Activated CD8-positive, alpha-beta memory T cell treated with anti-CD3 and anti-CD28 coated beads, Interleukin-2, amount 10 ng/mL, durations not matched to agents 7 days and 5 days (primary cell): ENCODE data around the gene CAPN12. TPM values are rescaled to one million over a fixed set of nuclear protein-coding genes. Genes with fewer than 3 reads are reported as not detected.
"Not testable (repeated sequence)": the region's sequence is repeated elsewhere in the genome, so short reads cannot be mapped to it uniquely, and the experiment has no call there.

Experiments used
- ATAC-seq: fragments of 150-1000 bp; cut with Tn5 transposase; one replicate; pipeline ENCODE4 v1.10.0; 2021; ENCODE audit warnings: moderate library complexity
- CTCF ChIA-PET: fragments of 350-600 bp; sonication (Branson Sonifier 250); formaldehyde crosslinking; loops from one replicate; lab custom pipeline; 2021; ENCODE audit warnings: antibody characterized with exemption; lab: Charles Lee
- DNase-seq: peaks from one replicate; pipeline ENCODE4 v3.0.0-alpha.2; 2020
- H3K27ac Mint-ChIP-seq: one replicate; pipeline ENCODE4 v1.8.0; 2021; ENCODE audit warnings: mild to moderate bottlenecking, mixed read lengths
- H3K27me3 Mint-ChIP-seq: one replicate; pipeline ENCODE4 v1.8.0; 2021; ENCODE audit warnings: mixed read lengths
- H3K36me3 Mint-ChIP-seq: one replicate; pipeline ENCODE4 v1.8.0; 2021; ENCODE audit warnings: mild to moderate bottlenecking, mixed read lengths
- H3K4me1 Mint-ChIP-seq: one replicate; pipeline ENCODE4 v1.8.0; 2021; ENCODE audit warnings: mixed read lengths
- H3K4me3 Mint-ChIP-seq: one replicate; pipeline ENCODE4 v1.8.0; 2021; ENCODE audit warnings: mild to moderate bottlenecking, moderate library complexity, mixed read lengths
- H3K9me3 Mint-ChIP-seq: one replicate; pipeline ENCODE4 v1.8.0; 2022; ENCODE audit warnings: low read depth, mixed read lengths
- total RNA-seq, 2 experiments: library from RNA; stranded (reverse); gene quantifications; one replicate each; pipeline ENCODE4 v1.2.3, GENCODE V29; 2021

Gene CAPN12
- total RNA-seq, 2 experiments from 2014 or later, result 8.4 to 17.5 TPM

DNA sequence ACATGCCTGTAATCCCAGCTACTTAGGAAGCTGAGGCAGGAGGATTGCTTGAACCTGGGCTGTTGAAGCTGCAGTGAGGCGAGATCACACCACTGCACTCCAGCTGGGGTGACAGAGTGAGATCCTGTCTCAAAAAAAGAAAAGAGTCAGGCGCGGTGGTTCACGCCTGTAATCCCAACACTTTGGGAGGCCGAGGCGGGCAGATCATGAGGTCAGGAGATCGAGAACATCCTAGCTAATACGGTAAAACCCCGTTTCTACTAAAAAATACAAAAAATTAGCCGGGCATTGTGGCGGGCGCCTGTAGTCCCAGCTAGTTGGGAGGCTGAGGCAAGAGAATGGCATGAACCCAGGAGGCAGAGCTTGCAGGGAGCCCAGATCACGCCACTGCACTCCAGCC lies 37.9 kb upstream of the CAPN12 start:
- not testable (repeated sequence) for H3K36me3 Mint-ChIP-seq, DNase-seq, H3K4me1 Mint-ChIP-seq, H3K27ac Mint-ChIP-seq, H3K9me3 Mint-ChIP-seq, H3K4me3 Mint-ChIP-seq, ATAC-seq
- CTCF ChIA-PET, result interaction anchor here (1.2 kb wide), 2 partner anchors 13 to 32 kb away, joined by 3 read pairs; no protein-coding TSS in a partner anchor
- peaks cover 23% of the 10 kb centered on the region for H3K27me3 Mint-ChIP-seq

DNA sequence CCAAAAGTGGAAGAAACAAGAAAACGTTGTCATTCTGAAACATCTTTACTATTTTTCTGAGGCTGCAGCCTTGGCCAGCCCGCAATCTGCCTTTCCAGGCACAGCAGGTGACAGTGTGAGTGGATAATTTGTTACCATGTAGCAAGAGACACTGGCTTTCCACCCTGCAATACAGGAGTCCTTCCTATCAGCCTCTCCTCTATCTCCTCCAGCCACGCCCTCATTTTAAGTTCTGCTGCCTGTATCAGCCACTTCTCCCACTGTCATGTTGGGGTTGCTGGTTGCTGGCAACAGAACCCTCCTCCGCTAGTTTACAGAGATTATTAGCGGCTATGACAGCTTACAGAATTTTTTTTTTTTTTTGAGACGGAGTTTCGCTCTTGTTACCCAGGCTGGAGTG lies 36.8 kb upstream of the CAPN12 start:
- Mint-ChIP-seq H3K9me3 (no peaks in the 10 kb centered on the region), H3K36me3 (no peaks in the 10 kb centered on the region), H3K4me1 (peaks cover 5% of the 10 kb centered on the region), H3K27me3 (peaks cover 23% of the 10 kb centered on the region), H3K27ac (no peak overlapping the region), H3K4me3 (no peak overlapping the region)
- DNase-seq, result no peak
- CTCF ChIA-PET, result no interaction called here
- ATAC-seq, result no peak

DNA sequence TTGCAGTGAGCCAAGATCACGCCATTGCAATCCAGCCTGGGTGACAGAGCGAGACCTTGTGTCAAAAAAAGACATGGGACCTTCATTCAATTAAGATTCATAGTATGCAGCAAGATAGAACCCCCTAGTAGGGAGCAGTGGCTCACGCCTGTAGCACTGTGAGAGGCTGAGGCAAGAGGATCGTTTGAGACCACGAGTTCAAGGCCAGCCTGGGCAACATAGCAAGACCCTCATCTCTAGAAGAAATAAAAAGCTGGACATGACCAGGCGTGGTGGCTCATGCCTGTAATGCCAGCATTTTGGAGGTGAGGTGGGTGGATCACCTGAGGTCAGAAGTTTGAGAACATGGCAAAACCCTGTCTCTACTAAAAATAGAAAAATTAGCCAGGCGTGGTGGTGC lies 36.2 kb upstream of the CAPN12 start:
- no peak for DNase-seq
- Mint-ChIP-seq H3K9me3 (no peaks in the 10 kb centered on the region), H3K27me3 (peaks cover 23% of the 10 kb centered on the region), H3K36me3 (no peaks in the 10 kb centered on the region), H3K4me1 (peaks cover 6% of the 10 kb centered on the region), H3K27ac (no peak overlapping the region), H3K4me3 (no peak overlapping the region)
- no peak for ATAC-seq
- CTCF ChIA-PET, result no interaction called here

DNA sequence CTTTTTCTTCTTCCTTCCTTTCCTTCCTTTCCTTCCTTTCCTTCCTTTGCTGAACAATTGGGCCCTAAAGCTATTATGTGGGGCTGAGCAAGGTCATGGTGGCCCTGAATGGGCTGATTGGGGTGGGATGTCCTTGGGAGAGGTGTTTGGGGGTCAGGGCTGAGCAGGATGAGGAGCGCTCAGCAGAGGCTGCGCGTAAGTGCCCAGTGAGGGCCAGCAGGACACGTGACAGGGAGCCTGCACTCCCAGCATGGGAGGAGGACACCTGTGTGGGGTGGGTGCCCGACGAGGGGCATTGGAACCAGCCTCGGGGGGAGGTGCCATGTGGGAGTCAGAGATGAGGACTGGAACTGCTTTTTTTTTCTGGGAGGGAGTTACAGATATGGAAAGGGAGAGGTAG lies 34.5 kb upstream of the CAPN12 start:
- no peak for ATAC-seq
- CTCF ChIA-PET, result no interaction called here

DNA sequence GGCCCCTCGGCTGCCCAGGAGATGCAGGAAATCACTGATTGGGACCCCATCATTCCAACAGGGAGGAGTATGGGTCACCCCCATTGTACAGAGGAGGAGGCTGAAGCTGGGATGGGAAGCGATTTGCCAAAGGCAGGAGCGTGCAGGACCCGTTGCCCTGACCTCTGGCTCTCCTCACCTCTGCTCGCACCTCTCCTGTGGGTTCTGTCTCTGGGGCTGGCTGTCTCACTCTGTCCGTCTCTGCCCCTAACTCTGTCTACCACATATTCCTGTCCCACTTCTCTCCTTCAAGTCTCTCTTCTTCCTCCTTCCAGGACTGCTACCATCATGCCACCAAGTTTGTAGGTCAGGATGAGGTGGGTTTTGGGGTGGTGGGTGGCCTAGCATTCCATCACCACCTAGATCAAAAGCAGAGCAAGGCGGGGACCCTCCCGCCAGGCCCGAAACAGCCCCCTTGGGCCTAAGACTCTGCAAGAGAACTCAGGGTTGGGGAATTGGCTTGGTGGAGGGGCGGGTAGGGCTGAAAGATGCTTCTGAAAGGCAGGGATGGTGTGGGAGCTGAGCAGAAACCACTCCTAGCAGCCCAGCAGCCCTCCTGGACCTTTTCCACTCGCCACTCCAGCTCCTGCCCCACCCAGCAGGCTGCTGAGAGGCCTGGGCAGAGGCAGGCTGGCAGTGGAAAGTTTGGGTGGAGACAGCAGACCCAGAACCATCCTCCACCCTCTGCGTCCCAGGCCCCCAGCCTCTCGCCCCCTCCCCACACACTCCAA lies 30.1 kb upstream of the CAPN12 start:
- Mint-ChIP-seq H3K36me3 (no peaks in the 10 kb centered on the region), H3K9me3 (no peaks in the 10 kb centered on the region), H3K27me3 (peaks cover 4% of the 10 kb centered on the region), H3K4me1 (peaks cover 8% of the 10 kb centered on the region), H3K4me3 (no peak overlapping the region), H3K27ac (no peak overlapping the region)
- no peak for DNase-seq
- no peak for ATAC-seq
- CTCF ChIA-PET, result interaction anchor here (1.4 kb wide), 1 partner anchor 25 kb away, joined by 4 read pairs; no protein-coding TSS in a partner anchor

More for the DNA sequence above, 34.5 kb upstream of the CAPN12 start:
- H3K9me3 Mint-ChIP-seq, result no peaks in the 10 kb centered on the region
- H3K4me3 Mint-ChIP-seq, result no peak overlapping the region
- no peak overlapping the region for H3K27ac Mint-ChIP-seq
- no peak for DNase-seq
- peaks cover 6% of the 10 kb centered on the region for H3K4me1 Mint-ChIP-seq
- H3K36me3 Mint-ChIP-seq, result no peaks in the 10 kb centered on the region
- peaks cover 23% of the 10 kb centered on the region for H3K27me3 Mint-ChIP-seq

DNA sequence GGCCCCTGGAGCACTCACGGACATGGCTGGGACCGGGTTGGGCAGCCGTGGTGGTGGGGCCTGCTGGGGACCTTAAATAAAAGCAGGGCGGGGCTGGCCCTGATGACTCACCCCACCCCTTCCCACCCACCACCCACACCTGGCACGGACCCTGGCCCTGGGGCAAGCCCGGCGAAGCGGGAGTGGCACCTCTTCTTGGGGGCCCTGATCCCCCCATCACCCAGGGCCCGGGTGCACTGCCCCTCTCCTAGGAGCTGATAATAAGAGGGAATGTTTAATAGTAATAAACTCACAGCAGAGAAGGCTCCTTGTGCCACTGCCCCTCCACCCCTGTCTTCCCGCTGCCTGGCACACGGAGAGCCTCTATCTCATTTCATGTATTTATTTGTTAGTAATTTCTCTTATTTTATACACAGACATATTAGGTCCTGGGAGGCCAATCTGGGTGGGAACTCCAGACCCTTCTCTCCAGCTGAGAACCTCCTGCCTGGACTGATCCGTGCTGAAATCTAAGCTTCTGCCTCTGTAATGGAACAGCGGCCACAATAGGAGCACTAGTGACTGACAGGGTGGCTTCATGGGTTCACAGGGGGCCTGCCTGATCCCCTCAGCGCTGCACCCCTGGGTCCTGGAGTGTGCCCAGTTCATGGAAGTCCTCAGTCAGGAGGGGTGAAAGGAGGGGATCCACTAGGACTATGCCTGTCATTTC lies 29.3 kb upstream of the CAPN12 start, which contains the start of gene LGALS7:
Gene LGALS7 (minus strand): TSS at position 49 of the 709 bp plus-strand sequence. CDS start 25 bp downstream, at position 24.
- no peak within 1 kb of the TSS for H3K4me3 Mint-ChIP-seq
- H3K9me3 Mint-ChIP-seq, result no peaks in the 10 kb centered on the region
- DNase-seq (no peak), ATAC-seq (no peak)
- H3K36me3 Mint-ChIP-seq, result no peaks in the 10 kb centered on the region
- H3K27ac Mint-ChIP-seq, result no peak within 1 kb of the TSS
- peaks cover under 1% of the 10 kb centered on the region for H3K27me3 Mint-ChIP-seq
- H3K4me1 Mint-ChIP-seq, result peaks cover 11% of the 10 kb centered on the region
- CTCF ChIA-PET, result no interaction called here

DNA sequence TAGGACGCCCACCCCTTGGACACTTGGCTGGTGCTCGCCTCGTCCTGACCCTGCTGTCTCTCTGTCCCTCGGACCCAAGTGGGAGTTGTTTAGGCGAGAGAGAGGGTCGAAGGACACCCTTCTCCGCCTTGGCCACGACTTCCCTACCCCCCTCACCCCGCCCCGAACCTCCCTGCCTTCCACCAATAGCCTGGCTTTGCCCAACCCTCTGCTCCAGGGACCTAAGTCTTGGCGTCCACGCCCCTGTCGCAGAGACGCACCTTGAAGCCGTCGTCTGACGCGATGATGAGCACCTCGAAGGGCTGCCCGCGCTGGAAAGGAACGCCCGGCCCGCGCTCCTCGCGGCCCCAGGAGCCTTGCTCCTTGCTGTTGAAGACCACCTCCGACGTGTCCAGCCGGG lies 27.3 kb upstream of the CAPN12 start:
- H3K9me3 Mint-ChIP-seq, H3K27ac Mint-ChIP-seq, ATAC-seq, H3K27me3 Mint-ChIP-seq, DNase-seq, CTCF ChIA-PET, H3K4me3 Mint-ChIP-seq, H3K36me3 Mint-ChIP-seq: not testable (repeated sequence)
- peaks cover 11% of the 10 kb centered on the region for H3K4me1 Mint-ChIP-seq

DNA sequence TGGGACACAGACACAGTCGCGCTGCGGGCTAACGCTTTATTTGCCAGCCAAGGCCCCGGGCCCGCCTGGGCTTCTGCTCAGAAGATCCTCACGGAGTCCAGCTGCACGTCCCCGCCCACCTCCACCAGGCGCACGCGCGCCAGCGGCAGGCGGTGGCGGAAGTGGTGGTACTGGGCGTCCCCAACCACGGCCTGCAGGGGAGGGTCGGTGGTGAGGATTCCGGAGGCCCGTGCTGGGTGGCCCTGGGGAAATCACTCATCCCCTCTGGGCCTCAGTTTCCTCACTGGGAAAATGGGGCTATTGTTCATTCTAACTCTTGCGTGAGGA lies 26.6 kb upstream of the CAPN12 start:
- not testable (repeated sequence) for H3K27ac Mint-ChIP-seq, DNase-seq, H3K4me3 Mint-ChIP-seq, H3K27me3 Mint-ChIP-seq, H3K9me3 Mint-ChIP-seq, H3K36me3 Mint-ChIP-seq
- CTCF ChIA-PET, result interaction anchor here (1.8 kb wide), 1 partner anchor 107 kb away, joined by 12 read pairs; the partner anchor contains the start of gene RINL
- peaks cover 11% of the 10 kb centered on the region for H3K4me1 Mint-ChIP-seq
- ATAC-seq, result peak; percentile 86

DNA sequence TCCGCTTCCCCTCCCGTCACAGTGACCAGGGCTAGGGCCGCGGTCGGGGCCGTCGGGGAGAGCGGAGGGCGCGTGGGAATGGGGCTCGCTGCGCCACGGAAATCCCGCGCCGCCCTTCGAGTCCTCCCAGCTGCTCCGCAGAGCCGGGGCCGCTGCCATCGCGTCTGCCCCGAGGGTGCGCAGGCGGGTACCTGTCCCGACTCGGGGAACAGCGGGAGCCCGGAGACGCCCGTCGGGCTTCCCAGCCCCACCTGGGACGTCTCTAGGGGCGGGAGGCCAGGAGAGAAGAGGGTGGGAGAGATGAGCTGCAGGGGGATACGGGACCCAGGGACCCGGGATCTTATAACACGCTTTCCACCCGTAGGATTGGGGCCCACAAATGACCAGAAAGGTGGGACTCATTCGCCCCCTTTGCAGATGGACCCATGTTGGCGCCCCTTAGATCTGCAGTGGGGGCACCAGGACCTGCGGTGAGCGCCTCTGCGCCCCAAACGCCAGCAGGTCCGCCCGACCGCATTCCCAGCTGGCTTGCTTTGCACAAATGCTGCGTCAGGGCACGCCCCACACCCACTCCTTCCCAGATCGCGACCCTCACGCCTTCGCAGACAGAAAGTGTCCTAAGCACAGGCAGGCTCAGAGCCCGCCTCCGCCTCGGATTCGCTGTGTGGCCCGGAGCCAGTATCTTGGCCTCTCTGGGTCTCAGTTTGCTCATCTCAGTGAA lies 26.1 kb upstream of the CAPN12 start:
- peaks cover 10% of the 10 kb centered on the region for H3K4me1 Mint-ChIP-seq
- CTCF ChIA-PET, result interaction anchor here (0.9 to 1.8 kb wide), 15 partner anchors 13 to 368 kb away, joined by 3 to 12 read pairs (median 4); partner anchors contain the start of genes ECH1, FAM98C, RINL and SARS2
- H3K27ac Mint-ChIP-seq, H3K27me3 Mint-ChIP-seq, H3K36me3 Mint-ChIP-seq, H3K9me3 Mint-ChIP-seq, H3K4me3 Mint-ChIP-seq, DNase-seq: not testable (repeated sequence)
- ATAC-seq, result peak; percentile 10

DNA sequence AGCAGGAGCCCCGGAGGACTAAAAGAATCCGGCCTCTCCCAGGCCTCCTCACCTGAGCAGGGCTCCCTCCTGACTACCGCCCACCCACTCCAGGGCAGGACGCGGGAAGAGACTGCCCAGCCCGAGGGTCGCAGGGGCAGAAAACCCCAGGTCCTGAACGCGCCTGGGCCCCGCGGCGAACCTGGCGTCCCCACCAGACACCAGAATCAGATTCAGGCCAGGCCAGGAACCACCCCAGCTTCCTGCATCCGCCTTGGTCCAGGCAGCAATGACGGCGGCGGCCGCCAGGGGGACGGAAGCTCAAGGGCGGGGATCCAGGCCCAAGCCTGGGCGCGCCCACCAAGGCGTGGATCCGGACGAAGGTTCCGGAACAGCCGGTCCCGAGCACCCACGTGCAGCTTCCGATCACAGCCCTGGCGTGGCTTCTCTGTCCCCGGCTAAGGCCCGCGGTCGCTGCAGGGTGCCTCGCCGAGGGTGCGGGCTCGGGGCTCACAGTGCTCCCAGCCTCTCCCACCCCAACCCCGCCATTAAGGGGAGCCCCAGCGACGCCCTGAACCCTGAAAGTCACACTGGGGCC lies 25.4 kb upstream of the CAPN12 start:
- peak overlapping the region; percentile 28 for H3K4me3 Mint-ChIP-seq
- CTCF ChIA-PET, result interaction anchor here (0.6 to 1.8 kb wide), 25 partner anchors 9 to 396 kb away, joined by 3 to 12 read pairs (median 3); partner anchors contain the start of genes ECH1, FAM98C, PSMD8 and RINL
- H3K4me1 Mint-ChIP-seq, result peaks cover 8% of the 10 kb centered on the region
- ATAC-seq (peak; percentile 90), DNase-seq (peak; percentile 91)
- H3K9me3 Mint-ChIP-seq, result no peaks in the 10 kb centered on the region
- no peaks in the 10 kb centered on the region for H3K27me3 Mint-ChIP-seq
- H3K27ac Mint-ChIP-seq, result peak overlapping the region; percentile 56
- no peaks in the 10 kb centered on the region for H3K36me3 Mint-ChIP-seq

DNA sequence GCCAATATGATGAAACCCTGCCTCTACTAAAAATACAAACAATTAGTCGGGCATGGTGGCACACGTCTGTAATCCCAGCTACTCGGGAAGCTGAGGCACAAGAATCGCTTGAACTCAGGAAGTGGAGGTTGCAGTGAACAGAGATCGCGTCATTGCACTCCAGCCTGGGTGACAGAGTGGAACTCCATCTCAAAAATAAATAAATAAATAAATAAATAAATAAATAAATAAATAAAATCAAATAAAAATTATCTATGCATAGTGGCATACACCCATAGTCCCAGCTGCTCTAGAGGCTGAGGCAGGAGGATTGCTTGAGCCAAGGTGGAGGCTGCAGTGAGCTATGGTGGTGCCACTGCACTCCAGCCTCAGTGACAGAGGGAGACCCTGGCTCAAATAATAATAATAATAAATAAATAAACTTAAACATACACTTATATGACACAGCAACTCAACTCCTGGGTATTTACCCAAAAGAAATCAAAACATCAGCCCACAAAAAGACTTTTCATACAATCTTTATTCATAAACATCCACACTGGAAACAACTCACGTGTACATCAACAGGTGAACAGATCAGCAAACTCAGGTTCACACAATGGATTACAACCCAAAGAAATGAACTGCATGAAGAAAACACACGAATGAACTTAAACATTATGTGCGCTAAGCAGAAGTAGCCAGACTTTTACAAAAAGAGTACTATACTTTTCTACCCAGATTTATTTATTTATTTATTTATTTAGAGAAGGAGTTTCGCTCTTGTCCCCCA lies 22.2 kb upstream of the CAPN12 start:
- ATAC-seq, result no peak
- Mint-ChIP-seq H3K9me3 (no peaks in the 10 kb centered on the region), H3K4me3 (no peak overlapping the region), H3K4me1 (peaks cover 8% of the 10 kb centered on the region), H3K27ac (no peak overlapping the region), H3K27me3 (no peaks in the 10 kb centered on the region), H3K36me3 (no peaks in the 10 kb centered on the region)
- DNase-seq, result no peak
- CTCF ChIA-PET, result no interaction called here

DNA sequence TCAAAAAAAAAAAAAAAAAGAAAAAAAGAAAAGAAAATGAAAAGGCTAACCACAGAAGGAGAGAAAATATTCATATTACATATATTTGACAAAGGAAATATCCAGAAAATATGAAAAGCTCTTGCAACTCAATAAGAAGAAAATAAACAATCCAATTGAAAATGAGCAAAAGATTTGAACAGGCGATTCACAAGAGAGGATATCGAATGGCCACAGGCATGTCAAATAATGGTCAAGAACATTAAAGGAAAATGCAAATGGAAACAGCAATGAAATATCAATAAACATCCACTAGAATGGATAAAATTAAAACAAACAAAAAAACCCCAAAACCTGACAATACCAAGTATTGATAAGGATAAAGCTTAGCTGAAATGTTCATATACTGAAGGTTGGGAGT lies 20.9 kb upstream of the CAPN12 start:
- no peak overlapping the region for H3K27ac Mint-ChIP-seq
- H3K27me3 Mint-ChIP-seq, result no peaks in the 10 kb centered on the region
- no peaks in the 10 kb centered on the region for H3K36me3 Mint-ChIP-seq
- H3K4me1 Mint-ChIP-seq, result peaks cover 8% of the 10 kb centered on the region
- DNase-seq, result no peak
- no peak overlapping the region for H3K4me3 Mint-ChIP-seq
- no peaks in the 10 kb centered on the region for H3K9me3 Mint-ChIP-seq
- no peak for ATAC-seq
- CTCF ChIA-PET, result no interaction called here
